ENCODE results near the gene EZH1. TPM values are rescaled to one million over a fixed set of nuclear protein-coding genes. Genes with fewer than 3 reads are reported as not detected.

EZH1 gene
- polyA plus RNA-seq, 1 donor from 2014 or later, result 52.5 TPM

DNA sequence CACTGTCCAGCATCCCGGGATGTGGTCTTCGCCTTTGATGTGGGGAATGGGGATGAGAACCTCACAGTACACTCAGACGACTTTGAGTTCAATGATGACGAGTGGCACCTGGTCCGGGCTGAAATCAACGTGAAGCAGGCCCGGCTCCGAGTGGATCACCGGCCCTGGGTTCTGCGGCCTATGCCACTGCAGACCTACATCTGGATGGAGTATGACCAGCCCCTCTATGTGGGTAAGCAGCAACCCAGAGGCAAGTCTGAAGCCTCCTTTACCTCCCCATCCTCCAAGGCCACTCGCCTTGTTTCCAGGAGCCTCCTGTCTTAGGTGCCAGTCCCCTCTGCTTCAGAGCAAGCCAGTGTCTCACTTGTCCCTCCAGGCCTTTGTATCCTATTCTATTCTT lies 52.4 kb downstream of the EZH1 start:
- Histone ChIP-seq H3K27me3 (ENCODE audit: insufficient read depth, low read depth, low read length) (no peaks in the 10 kb centered on the region), H3F3A (ENCODE audit: insufficient read depth, low read length, poor library complexity, severe bottlenecking) (no peaks in the 10 kb centered on the region), H3K27ac (ENCODE audit: low read length) (no peak overlapping the region), H3K4me3 (ENCODE audit: low read length) (no peak overlapping the region), H2AFZ (ENCODE audit: low read depth, low read length) (no peak overlapping the region), H3K79me2 (replicated peaks; ENCODE audit: insufficient read depth, low read length) (no peaks in the 10 kb centered on the region), H3K9me2 (ENCODE audit: insufficient read depth, low read length) (no peaks in the 10 kb centered on the region), H3K9ac (ENCODE audit: low read length) (no peak overlapping the region), H3K36me3 (ENCODE audit: insufficient read depth, low read length) (no peaks in the 10 kb centered on the region), H3K4me2 (ENCODE audit: low read length) (no peak overlapping the region), H3K9me3 (ENCODE audit: low read length) (no peaks in the 10 kb centered on the region), H4K20me1 (ENCODE audit: insufficient read depth) (no peaks in the 10 kb centered on the region)
- TF ChIP-seq EZH2 (IDR thresholded peaks at IDR 0.05; ENCODE audit: borderline replicate concordance, insufficient read depth, low read length, poor library complexity, severe bottlenecking) (no peak), RAD21 (conservative IDR thresholded peaks at IDR 0.05) (no peak), SMC3 (conservative IDR thresholded peaks at IDR 0.05; ENCODE audit: poor library complexity) (no peak), POLR2AphosphoS5 (IDR thresholded peaks at IDR 0.05) (no peak), CTCF (IDR thresholded peaks at IDR 0.05; ENCODE audit: poor library complexity, severe bottlenecking) (no peak), MXI1 (conservative IDR thresholded peaks at IDR 0.05; ENCODE audit: poor library complexity, severe bottlenecking) (no peak), TAF1 (IDR thresholded peaks at IDR 0.05; ENCODE audit: low read depth) (no peak), EP300 (conservative IDR thresholded peaks at IDR 0.05; ENCODE audit: poor library complexity, severe bottlenecking) (no peak), REST (IDR thresholded peaks at IDR 0.05; ENCODE audit: borderline replicate concordance) (no peak)

DNA sequence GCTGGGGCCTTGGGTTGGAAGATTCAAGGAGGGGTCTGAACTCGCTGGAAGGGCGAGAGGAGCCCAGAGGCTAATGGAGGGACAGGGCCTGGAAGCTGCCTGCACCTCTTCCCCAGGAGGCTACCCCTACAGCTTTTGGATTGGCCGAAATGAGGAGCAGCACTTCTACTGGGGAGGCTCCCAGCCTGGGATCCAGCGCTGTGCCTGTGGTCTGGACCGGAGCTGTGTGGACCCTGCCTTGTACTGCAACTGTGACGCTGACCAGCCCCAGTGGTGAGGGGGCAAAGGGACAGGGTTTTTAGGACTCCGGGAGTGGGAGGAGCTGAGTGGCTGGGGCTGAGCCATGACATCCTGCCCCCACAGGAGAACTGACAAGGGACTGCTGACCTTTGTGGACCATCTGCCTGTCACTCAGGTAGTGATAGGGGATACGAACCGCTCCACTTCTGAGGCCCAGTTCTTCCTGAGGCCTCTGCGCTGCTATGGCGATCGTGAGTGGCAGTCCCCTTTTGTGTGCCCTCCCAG lies 53.8 kb downstream of the EZH1 start:
- Histone ChIP-seq H3K9me2 (ENCODE audit: insufficient read depth, low read length) (no peaks in the 10 kb centered on the region), H3K9ac (ENCODE audit: low read length) (no peak overlapping the region), H3K4me2 (ENCODE audit: low read length) (no peak overlapping the region), H3F3A (ENCODE audit: insufficient read depth, low read length, poor library complexity, severe bottlenecking) (no peaks in the 10 kb centered on the region), H3K79me2 (replicated peaks; ENCODE audit: insufficient read depth, low read length) (no peaks in the 10 kb centered on the region), H2AFZ (ENCODE audit: low read depth, low read length) (no peak overlapping the region), H3K27me3 (ENCODE audit: insufficient read depth, low read depth, low read length) (no peaks in the 10 kb centered on the region), H4K20me1 (ENCODE audit: insufficient read depth) (no peaks in the 10 kb centered on the region), H3K4me3 (ENCODE audit: low read length) (no peak overlapping the region), H3K9me3 (ENCODE audit: low read length) (no peaks in the 10 kb centered on the region), H3K36me3 (ENCODE audit: insufficient read depth, low read length) (no peaks in the 10 kb centered on the region), H3K27ac (ENCODE audit: low read length) (no peak overlapping the region)
- TF ChIP-seq EZH2 (IDR thresholded peaks at IDR 0.05; ENCODE audit: borderline replicate concordance, insufficient read depth, low read length, poor library complexity, severe bottlenecking) (no peak), MXI1 (conservative IDR thresholded peaks at IDR 0.05; ENCODE audit: poor library complexity, severe bottlenecking) (no peak), RAD21 (conservative IDR thresholded peaks at IDR 0.05) (no peak), CTCF (IDR thresholded peaks at IDR 0.05; ENCODE audit: poor library complexity, severe bottlenecking) (no peak), POLR2AphosphoS5 (IDR thresholded peaks at IDR 0.05) (no peak), REST (IDR thresholded peaks at IDR 0.05; ENCODE audit: borderline replicate concordance) (no peak), TAF1 (IDR thresholded peaks at IDR 0.05; ENCODE audit: low read depth) (no peak)
